AG04449 (cell line): ENCODE data around the gene PCDHB2.
A peak's percentile ranks its signal among the peaks of the same experiment; 100 is the strongest.

Experiments used
- CTCF ChIA-PET: fragments of 350-600 bp; formaldehyde crosslinking; extraction: SDS; loops from one replicate; lab custom pipeline; 2021; ENCODE audit warnings: antibody characterized with exemption; lab: Yijun Ruan, JAX
- POLR2A ChIA-PET: fragments of 400-600, 350-600 bp; formaldehyde crosslinking; extraction: SDS; loops from one replicate; lab custom pipeline; 2020; ENCODE audit warnings: antibody characterized with exemption, inconsistent platforms; lab: Yijun Ruan, JAX
- DNase-seq: peaks from one replicate; pipeline ENCODE4 v3.0.0-alpha.2; 2010; ENCODE audit warnings: low read depth, low spot score
- H3K4me3 ChIP-seq: 2 replicates; pipeline ENCODE4 v1.5.1; 2011; ENCODE audit warnings: low read depth, mild to moderate bottlenecking, control low read depth, low read length
- TF ChIP-seq, protein P1 (sequence below): IDR thresholded peaks from one replicate; pipeline ENCODE4 v1.5.1; 2011; ENCODE audit warnings: mild to moderate bottlenecking, moderate library complexity, low read length, control low read depth, inconsistent platforms; ENCODE audit not compliant: insufficient read depth; ENCODE audit errors: missing control alignments

PCDHB2 gene

DNA sequence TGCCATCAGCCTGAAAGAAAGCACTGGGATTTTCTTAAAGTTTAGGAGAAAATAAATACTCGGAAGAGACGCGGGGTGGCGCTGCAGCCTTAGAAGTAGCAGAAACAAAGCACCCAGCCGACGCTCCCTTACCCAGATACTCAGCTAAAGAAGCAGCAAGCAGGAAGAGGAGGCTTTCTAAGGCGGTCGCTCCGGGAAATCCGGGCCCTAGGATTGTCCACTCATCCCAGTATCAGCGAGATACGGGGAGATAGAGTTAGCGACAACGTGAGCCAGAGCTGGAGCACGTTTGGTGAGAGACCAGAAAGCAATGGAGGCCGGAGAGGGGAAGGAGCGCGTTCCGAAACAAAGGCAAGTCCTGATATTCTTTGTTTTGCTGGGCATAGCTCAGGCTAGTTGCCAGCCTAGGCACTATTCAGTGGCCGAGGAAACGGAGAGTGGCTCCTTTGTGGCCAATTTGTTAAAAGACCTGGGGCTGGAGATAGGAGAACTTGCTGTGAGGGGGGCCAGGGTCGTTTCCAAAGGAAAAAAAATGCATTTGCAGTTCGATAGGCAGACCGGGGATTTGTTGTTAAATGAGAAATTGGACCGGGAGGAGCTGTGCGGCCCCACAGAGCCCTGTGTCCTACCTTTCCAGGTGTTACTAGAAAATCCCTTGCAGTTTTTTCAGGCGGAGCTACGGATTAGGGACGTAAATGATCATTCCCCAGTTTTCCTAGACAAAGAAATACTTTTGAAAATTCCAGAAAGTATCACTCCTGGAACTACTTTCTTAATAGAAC lies at the start of gene PCDHB2:
Gene PCDHB2 (plus strand): TSS at position 135 of the 782 bp plus-strand sequence. CDS start 176 bp downstream, at position 311.
- peak within 1 kb of the TSS; percentile 29 for H3K4me3 ChIP-seq
- TF ChIP-seq, protein P1, sequence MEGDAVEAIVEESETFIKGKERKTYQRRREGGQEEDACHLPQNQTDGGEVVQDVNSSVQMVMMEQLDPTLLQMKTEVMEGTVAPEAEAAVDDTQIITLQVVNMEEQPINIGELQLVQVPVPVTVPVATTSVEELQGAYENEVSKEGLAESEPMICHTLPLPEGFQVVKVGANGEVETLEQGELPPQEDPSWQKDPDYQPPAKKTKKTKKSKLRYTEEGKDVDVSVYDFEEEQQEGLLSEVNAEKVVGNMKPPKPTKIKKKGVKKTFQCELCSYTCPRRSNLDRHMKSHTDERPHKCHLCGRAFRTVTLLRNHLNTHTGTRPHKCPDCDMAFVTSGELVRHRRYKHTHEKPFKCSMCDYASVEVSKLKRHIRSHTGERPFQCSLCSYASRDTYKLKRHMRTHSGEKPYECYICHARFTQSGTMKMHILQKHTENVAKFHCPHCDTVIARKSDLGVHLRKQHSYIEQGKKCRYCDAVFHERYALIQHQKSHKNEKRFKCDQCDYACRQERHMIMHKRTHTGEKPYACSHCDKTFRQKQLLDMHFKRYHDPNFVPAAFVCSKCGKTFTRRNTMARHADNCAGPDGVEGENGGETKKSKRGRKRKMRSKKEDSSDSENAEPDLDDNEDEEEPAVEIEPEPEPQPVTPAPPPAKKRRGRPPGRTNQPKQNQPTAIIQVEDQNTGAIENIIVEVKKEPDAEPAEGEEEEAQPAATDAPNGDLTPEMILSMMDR = no peak
- CTCF ChIA-PET = no interaction called here
- DNase-seq = no peak
- POLR2A ChIA-PET = no interaction called here

DNA sequence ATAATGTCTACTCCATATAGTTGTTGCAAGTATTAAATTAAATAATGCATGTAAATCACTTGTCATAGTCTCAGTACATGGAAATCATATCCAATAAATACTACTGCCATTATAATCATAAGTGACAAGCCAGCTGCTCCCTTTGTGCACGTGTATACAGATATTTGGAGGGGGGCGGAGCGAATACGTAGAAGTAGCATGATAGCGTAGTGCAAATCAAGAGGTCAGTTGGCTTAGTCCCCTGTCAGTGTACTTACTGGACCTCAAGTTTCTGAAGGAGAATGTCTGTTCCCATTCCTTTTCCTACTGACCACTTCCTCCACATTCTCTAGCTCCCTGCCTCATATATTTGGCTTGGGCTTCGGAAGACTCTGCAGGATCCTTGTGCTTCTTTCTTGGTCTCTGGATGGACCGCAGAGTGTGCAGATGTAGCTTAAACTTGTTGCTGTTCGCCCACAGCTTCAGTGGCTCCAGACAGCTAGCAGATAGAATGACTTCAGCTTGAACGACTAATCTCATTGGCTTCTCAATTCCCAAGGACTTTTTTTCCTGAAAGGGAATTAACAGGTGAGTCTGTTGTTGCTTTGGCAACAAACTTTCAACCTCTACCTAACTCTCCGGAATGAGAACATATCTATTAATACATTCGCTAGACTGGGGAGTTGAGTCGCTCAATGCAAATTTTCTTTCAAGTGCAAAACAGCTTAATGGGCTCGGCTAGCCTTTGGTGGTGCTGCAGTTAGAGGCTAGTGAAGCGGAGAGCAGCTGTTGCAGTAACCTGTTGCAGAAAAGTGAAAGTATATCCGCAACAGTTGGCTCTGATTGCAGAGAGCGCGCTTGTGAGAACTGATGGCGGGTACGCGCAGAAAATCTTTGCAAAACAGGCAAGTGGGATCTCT lies 43.5 kb upstream of the PCDHB2 start, which contains the start of gene PCDHB1:
Gene PCDHB1 (plus strand): TSS at position 753 of the 899 bp plus-strand sequence. CDS start 97 bp downstream, at position 850.
- H3K4me3 ChIP-seq = no peak within 1 kb of the TSS; the same call in 1 of the 2 replicates
- no peak for DNase-seq
- TF ChIP-seq, protein P1 = no peak
- CTCF ChIA-PET = no interaction called here
- POLR2A ChIA-PET = no interaction called here

DNA sequence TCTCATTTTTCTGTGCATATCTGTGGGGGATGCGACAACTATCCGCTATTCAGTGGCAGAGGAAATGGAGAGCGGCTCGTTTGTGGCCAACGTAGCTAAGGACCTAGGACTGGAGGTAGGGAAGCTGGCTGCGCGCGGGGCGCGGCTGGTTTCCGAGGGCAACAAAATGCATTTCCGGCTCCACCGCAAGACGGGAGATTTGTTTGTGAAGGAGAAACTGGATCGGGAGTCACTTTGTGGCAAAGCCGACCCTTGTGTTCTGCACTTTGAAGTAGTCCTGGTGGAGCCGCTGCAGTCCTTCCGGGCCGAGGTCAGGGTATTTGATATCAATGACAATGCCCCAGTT lies 42.9 kb upstream of the PCDHB2 start:
- H3K4me3 ChIP-seq = no peak overlapping the region; the same call in 1 of the 2 replicates
- DNase-seq = no peak
- TF ChIP-seq, protein P1 = no peak
- POLR2A ChIA-PET = no interaction called here
- CTCF ChIA-PET = no interaction called here

GRCh38 chr5:141077826-141078225 lies 16.6 kb upstream of the PCDHB2 start:
- H3K4me3 ChIP-seq = no peak overlapping the region
- CTCF ChIA-PET = no interaction called here
- POLR2A ChIA-PET = no interaction called here
- no peak for DNase-seq
- TF ChIP-seq, protein P1 = no peak

GRCh38 chr5:141082228-141082627 lies 12.2 kb upstream of the PCDHB2 start:
- ChIA-PET CTCF (no interaction called here), POLR2A (no interaction called here)
- TF ChIP-seq, protein P1 = no peak
- DNase-seq = no peak
- H3K4me3 ChIP-seq = no peak overlapping the region
